ENCODE data around the gene TIGD3. TPM values are rescaled to one million over a fixed set of nuclear protein-coding genes. Genes with fewer than 3 reads are reported as not detected.
A peak's percentile ranks its signal among the peaks of the same experiment; 100 is the strongest.

Gene TIGD3
- total RNA-seq, 1 experiment from 2014 or later, result not detected

DNA sequence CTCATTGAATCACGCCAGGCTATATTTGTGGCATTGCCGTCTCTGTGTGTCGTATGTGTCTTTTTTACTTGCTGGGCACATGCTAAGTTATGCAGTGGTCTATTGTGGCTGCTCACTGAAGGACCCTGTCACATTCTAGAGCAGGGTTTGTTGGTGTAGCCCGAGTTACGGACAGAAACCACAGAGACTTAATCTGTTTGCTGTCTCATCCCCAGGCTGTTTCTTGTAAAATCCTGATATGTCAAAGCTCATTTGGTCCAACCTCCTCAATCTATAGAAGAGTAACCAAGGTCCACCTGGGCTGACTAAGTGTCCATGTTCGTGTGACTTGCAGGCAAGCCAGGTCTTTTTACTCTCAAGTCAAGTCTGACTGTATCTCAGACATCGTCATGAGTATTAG is 15.9 kb upstream of the TIGD3 start:
- Histone ChIP-seq H3K27ac (no peak overlapping the region), H3K9me3 (replicated peaks) (no peaks in the 10 kb centered on the region), H3K27me3 (replicated peaks) (no peaks in the 10 kb centered on the region), H3K4me3 (no peak overlapping the region), H3K36me3 (peaks cover 81% of the 10 kb centered on the region), H3K4me1 (replicated peaks) (peaks cover 13% of the 10 kb centered on the region)
- no peak for DNase-seq (ENCODE audit: low read depth in 1 of 2, low spot score in 2 of 2)

DNA sequence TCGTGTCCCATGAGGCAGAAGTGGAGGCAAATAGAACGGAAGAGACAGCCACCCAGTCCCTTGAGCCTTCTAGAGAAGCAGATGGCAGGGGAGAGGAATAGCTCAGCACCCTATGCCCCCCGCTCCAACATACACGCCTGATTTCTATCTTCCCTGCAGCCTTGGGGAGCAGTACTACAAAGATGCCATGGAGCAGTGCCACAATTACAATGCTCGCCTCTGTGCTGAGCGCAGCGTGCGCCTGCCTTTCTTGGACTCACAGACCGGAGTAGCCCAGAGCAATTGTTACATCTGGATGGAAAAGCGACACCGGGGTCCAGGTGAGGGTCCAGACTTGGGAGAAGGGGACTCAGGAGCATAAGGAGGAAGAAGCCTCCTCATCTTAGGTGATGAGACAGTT is 14.3 kb upstream of the TIGD3 start:
- peaks cover 5% of the 10 kb centered on the region for H3K4me1 ChIP-seq (replicated peaks)
- peaks cover 92% of the 10 kb centered on the region for H3K36me3 ChIP-seq
- H3K9me3 ChIP-seq (replicated peaks), result no peaks in the 10 kb centered on the region
- H3K27ac ChIP-seq, result no peak overlapping the region
- no peak overlapping the region for H3K4me3 ChIP-seq
- H3K27me3 ChIP-seq (replicated peaks), result no peaks in the 10 kb centered on the region
- no peak for DNase-seq (ENCODE audit: low read depth in 1 of 2, low spot score in 2 of 2)

DNA sequence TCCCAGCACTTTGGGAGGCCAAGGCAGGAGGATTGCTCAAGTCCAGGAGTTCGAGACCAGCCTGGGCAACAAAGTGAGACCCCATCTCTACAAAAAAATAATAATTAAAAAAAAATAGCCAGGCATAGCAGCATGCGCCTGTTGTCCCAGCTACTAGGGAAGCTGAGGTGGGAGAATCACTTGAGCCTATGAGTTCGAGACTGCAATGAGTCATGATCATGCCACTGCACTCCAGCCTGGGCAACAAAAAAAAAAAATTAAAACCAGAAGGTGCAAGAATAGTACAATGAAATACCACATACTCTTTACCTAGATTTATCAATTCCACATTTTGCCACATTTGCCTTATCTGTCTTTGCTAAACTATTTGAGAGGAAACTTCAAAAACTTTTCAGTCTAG is 12.7 kb upstream of the TIGD3 start:
- H3K27ac ChIP-seq, result no peak overlapping the region
- H3K4me1 ChIP-seq (replicated peaks), result no peaks in the 10 kb centered on the region
- peaks cover 95% of the 10 kb centered on the region for H3K36me3 ChIP-seq
- no peaks in the 10 kb centered on the region for H3K27me3 ChIP-seq (replicated peaks)
- no peak overlapping the region for H3K4me3 ChIP-seq
- DNase-seq (ENCODE audit: low read depth in 1 of 2, low spot score in 2 of 2), result no peak
- no peaks in the 10 kb centered on the region for H3K9me3 ChIP-seq (replicated peaks)

DNA sequence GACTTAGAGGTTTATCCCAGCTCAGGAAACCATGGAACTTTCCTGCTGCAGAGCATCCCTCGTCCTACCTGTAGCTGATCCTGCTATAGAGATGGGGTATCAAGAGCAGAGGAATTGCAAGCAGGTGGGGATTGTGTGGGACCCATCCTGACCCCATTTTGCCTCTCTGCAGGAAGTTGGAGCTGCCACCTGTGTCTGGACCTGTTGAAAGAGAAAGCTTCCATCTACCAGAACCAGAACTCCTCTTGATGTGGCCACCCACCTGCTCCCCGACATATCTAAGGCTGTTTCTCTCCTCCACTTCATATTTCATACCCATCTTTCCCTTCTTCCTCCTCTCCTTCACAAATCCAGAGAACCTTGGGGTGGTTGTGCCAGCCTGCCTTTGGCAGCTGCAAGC is 3.0 kb upstream of the TIGD3 start:
- no peak overlapping the region for H3K27ac ChIP-seq
- no peak overlapping the region for H3K4me3 ChIP-seq
- no peaks in the 10 kb centered on the region for H3K9me3 ChIP-seq (replicated peaks)
- no peak for DNase-seq (ENCODE audit: low read depth in 1 of 2, low spot score in 2 of 2)
- peaks cover 63% of the 10 kb centered on the region for H3K36me3 ChIP-seq
- H3K4me1 ChIP-seq (replicated peaks), result peaks cover 18% of the 10 kb centered on the region
- H3K27me3 ChIP-seq (replicated peaks), result peaks cover 16% of the 10 kb centered on the region

DNA sequence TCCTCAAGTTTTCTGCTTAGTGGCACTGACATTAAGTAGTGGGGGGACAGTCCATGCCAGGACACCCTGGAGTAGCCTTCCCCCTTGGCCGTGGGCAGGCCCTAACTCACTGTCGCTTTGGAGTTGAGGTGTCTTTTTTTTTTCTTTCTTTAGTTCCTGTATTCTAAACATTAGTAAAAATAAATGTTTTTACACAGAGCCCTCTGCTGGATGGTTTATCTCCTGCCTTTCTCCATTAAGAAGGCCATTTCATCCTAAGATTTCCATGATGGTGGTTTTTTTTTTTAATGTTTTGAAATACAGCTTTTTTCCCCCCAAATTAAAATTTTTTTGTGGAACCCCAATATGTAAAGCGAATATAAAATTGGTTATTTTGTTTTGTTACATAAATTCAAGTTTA is 1.8 kb upstream of the TIGD3 start:
- Histone ChIP-seq H3K9me3 (replicated peaks) (no peaks in the 10 kb centered on the region), H3K27me3 (replicated peaks) (peaks cover 27% of the 10 kb centered on the region), H3K36me3 (peaks cover 50% of the 10 kb centered on the region), H3K4me1 (replicated peaks) (peaks cover 18% of the 10 kb centered on the region), H3K4me3 (no peak overlapping the region), H3K27ac (no peak overlapping the region)
- DNase-seq (ENCODE audit: low read depth in 1 of 2, low spot score in 2 of 2), result peak in 1 of 2 experiments; percentile 42

DNA sequence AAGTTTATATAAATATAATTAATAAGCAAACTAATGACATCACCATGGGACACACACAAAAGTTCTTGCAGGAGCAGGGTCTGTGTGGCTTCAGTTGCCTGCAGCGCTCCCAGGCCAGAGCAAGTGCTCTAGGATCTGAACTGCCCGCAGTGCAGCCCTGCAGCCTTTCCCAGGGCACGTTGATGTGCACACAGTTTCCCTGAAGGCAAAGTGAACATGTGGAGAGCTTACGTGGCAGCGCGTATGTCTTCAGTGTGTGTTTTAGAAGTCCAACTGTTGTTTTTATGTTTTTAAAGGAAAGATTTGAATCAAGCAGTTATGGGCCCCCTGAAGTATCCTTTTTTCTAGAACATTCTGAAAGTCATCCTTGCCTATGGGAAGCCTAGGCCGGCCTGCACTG is 1.2 kb upstream of the TIGD3 start:
- Histone ChIP-seq H3K27me3 (replicated peaks) (peaks cover 27% of the 10 kb centered on the region), H3K36me3 (peaks cover 45% of the 10 kb centered on the region), H3K4me1 (replicated peaks) (peaks cover 18% of the 10 kb centered on the region), H3K27ac (no peak overlapping the region), H3K9me3 (replicated peaks) (no peaks in the 10 kb centered on the region), H3K4me3 (no peak overlapping the region)
- no peak for DNase-seq (ENCODE audit: low read depth in 1 of 2, low spot score in 2 of 2)

DNA sequence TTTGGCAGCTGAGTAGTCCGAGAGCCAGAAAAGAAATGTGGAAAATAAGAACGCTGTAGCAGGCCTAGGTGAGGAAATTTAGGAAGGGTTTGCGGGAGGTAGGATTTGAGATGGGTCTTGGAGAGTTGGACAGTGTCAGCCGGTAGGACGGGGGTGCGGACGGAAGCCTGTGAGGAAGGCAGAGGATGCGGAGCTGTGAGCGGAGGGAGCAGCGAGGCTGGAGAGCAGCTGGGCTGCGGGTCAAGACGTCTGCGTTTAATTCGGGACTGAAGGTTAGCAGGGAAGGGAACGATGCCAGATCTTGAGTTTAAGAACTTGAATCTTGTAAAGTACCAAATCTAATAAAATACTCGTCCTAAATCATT is 669 bp upstream of the TIGD3 start:
- peak overlapping the region; percentile 51; the same call in 1 of the 2 replicates for H3K4me3 ChIP-seq
- no peak overlapping the region for H3K27ac ChIP-seq
- peaks cover 18% of the 10 kb centered on the region for H3K4me1 ChIP-seq (replicated peaks)
- peaks cover 40% of the 10 kb centered on the region for H3K36me3 ChIP-seq
- no peak for DNase-seq (ENCODE audit: low read depth in 1 of 2, low spot score in 2 of 2)
- H3K27me3 ChIP-seq (replicated peaks), result peaks cover 27% of the 10 kb centered on the region
- H3K9me3 ChIP-seq (replicated peaks), result no peaks in the 10 kb centered on the region

DNA sequence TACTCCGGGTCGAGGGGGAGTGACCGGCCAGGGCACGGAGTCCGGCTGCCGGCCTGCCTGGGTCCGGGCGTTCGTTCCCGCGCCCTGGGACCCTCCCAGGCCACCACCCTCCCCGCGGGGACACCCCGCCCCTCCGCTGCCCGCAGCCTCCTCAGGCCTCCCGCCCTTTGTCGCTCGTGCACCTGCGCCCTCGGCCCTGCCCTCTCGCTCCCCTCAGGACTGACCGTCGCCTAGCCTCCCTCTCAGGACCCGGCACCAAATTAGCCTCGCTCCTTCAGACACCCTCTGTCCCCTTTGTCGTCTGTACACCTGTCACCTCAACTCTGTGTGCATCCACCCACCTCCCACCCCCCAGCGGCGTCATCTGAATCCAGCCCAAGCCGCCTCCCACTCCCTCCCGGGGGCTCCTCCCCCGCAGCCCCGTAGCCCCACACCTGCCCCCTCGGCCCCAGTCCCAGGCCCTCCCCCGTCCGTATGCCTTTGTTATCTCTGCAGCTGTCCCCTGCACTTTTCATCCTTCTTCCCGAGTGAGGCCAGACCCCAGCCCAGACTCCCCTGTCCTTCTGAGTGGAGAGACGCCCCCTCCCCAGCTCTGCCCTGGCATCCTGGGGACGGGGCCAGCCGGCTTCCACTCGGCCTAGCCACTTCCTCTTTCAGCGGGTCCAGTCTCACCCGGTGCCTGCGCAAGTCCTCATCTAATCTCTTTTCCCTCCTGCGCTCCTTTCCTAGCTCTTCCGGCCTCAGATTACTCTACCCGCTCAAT is 643 bp downstream of the TIGD3 start:
- peaks cover 27% of the 10 kb centered on the region for H3K27me3 ChIP-seq (replicated peaks)
- DNase-seq (ENCODE audit: low read depth in 1 of 2, low spot score in 2 of 2), result no peak

DNA sequence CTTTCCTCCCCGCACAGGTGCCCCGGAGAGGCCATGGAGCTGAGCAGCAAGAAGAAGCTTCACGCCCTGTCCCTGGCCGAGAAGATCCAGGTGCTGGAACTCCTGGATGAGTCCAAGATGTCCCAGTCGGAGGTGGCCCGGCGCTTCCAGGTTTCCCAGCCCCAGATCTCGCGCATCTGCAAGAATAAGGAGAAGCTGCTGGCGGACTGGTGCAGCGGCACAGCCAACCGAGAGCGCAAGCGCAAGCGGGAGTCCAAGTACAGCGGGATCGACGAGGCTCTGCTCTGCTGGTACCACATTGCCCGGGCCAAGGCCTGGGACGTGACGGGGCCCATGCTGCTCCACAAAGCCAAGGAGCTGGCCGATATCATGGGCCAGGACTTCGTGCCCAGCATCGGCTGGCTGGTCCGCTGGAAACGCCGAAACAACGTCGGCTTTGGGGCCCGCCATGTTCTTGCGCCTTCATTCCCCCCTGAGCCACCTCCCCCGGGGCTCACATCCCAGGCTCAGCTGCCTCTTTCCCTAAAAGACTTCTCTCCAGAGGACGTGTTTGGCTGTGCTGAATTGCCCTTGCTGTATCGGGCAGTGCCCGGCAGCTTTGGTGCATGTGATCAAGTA is 1.3 kb downstream of the TIGD3 start:
- Histone ChIP-seq H3K36me3 (peaks cover 24% of the 10 kb centered on the region), H3K4me1 (replicated peaks) (peaks cover 18% of the 10 kb centered on the region), H3K4me3 (no peak overlapping the region), H3K27ac (no peak overlapping the region), H3K27me3 (replicated peaks) (peaks cover 27% of the 10 kb centered on the region), H3K9me3 (replicated peaks) (no peaks in the 10 kb centered on the region)
- no peak for DNase-seq (ENCODE audit: low read depth in 1 of 2, low spot score in 2 of 2)

More for the DNA sequence above, 643 bp downstream of the TIGD3 start:
- peaks cover 18% of the 10 kb centered on the region for H3K4me1 ChIP-seq (replicated peaks)
- no peaks in the 10 kb centered on the region for H3K9me3 ChIP-seq (replicated peaks)
- H3K36me3 ChIP-seq, result peaks cover 27% of the 10 kb centered on the region
- peak overlapping the region; percentile 51 for H3K4me3 ChIP-seq
- no peak overlapping the region for H3K27ac ChIP-seq

DNA sequence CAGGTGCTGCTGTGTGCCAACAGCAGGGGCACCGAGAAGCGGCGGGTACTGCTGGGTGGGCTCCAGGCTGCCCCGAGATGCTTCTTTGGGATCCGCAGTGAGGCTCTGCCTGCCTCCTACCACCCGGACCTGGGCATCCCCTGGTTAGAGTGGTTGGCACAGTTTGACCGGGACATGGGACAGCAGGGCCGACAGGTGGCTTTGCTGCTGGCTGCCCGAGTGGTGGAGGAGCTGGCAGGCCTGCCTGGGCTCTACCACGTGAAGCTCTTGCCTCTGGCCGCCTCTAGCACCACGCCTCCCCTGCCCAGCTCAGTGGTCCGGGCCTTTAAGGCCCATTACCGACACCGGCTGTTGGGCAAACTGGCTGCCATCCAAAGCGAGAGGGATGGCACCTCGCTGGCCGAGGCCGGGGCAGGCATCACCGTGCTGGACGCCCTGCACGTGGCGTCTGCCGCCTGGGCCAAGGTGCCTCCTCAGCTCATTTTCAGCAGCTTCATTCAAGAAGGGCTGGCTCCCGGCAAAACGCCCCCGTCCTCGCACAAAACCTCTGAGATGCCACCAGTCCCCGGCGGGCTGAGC is 1.9 kb downstream of the TIGD3 start:
- peaks cover 18% of the 10 kb centered on the region for H3K4me1 ChIP-seq (replicated peaks)
- H3K27me3 ChIP-seq (replicated peaks), result peaks cover 27% of the 10 kb centered on the region
- H3K4me3 ChIP-seq, result no peak overlapping the region
- DNase-seq (ENCODE audit: low read depth in 1 of 2, low spot score in 2 of 2), result no peak
- peaks cover 18% of the 10 kb centered on the region for H3K36me3 ChIP-seq
- H3K27ac ChIP-seq, result no peak overlapping the region
- no peaks in the 10 kb centered on the region for H3K9me3 ChIP-seq (replicated peaks)

DNA sequence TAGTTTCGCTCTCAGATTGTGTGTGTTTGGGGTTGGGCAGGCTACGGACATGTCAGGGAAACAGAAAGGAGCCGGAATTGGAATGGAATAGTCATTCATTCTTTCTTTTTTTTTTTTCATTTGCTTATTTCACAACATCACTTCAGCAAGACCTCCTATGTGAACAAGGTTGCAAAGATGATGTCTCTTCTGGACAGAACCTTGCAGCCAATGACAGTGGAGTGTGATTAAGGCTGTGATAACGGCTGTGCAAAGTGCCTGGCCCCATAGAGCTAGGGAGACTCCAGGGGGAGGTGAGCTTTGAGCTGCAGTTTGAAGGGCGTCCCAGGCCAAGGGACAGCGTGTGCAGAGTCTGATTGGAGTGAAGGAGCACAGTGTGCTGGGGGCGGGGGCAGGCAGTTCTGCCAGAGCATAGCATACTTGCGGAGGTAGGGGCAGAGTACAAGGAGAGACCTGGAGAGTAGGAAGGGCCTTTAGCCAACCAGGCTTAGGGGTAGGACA is 3.4 kb downstream of the TIGD3 start:
- no peaks in the 10 kb centered on the region for H3K9me3 ChIP-seq (replicated peaks)
- peaks cover 7% of the 10 kb centered on the region for H3K36me3 ChIP-seq

DNA sequence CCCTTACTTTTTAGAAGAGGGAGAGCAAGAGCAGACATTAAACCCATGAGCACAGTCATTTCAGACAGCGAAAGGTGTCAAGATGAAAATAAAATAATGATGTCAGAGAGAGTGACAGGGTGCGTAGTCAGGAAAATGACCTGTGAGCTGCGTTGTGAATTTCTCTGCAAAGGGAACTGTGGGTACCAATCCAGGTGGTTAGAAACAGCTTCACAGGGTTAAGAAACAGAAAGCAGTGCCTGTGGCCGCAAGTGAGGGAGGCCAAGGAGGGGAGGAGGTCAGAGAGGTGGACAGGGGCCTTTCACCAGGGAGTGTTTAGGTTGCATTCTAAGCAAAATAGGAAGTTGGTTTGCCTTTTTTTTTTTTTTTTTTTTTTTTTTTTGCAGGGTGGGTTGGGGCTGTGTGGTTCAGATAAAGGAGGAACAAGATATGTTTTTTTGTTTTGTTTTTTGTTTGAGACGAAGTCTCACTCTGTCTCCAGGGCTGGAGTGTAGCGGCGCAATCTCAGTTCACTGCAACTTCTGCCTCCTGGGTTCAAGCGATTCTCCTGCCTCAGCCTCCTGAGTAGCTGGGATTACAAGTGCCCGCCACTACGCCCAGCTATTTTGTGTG is 7.9 kb downstream of the TIGD3 start:
- no peak for DNase-seq (ENCODE audit: low read depth in 1 of 2, low spot score in 2 of 2)
- no peaks in the 10 kb centered on the region for H3K36me3 ChIP-seq
- peaks cover 2% of the 10 kb centered on the region for H3K27me3 ChIP-seq (replicated peaks)
- H3K9me3 ChIP-seq (replicated peaks), result no peaks in the 10 kb centered on the region
- no peak overlapping the region for H3K27ac ChIP-seq
- H3K4me1 ChIP-seq (replicated peaks), result no peaks in the 10 kb centered on the region; the same call in 1 of the 2 replicates
- H3K4me3 ChIP-seq, result no peak overlapping the region

More for the DNA sequence above, 3.4 kb downstream of the TIGD3 start:
- Histone ChIP-seq H3K4me3 (no peak overlapping the region), H3K4me1 (replicated peaks) (peaks cover 18% of the 10 kb centered on the region), H3K27ac (no peak overlapping the region), H3K27me3 (replicated peaks) (peaks cover 27% of the 10 kb centered on the region)
- DNase-seq (ENCODE audit: low read depth in 1 of 2, low spot score in 2 of 2), result no peak

DNA sequence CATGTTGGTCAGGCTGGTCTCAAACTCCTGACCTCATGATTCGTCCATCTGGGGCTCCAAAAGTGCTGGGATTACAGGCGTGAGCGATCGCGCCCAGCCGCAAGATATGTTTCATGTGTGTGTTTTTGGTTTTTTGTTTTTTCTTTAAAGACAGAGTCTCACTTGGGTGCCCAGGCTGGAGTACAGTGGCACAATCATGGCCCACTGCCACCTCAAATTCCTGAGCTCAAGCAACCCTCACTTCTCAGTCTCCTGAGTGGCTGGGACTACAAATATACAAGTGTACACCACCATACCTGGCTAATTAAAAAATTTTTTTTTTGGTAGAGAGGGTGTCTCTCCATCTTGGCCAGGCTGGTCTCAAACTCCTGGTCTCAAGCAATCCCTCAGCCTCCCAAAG is 8.4 kb downstream of the TIGD3 start:
- H3K36me3 ChIP-seq, result no peaks in the 10 kb centered on the region
- no peak overlapping the region for H3K4me3 ChIP-seq
- H3K27ac ChIP-seq, result no peak overlapping the region
- no peaks in the 10 kb centered on the region; the same call in 1 of the 2 replicates for H3K4me1 ChIP-seq (replicated peaks)
- DNase-seq (ENCODE audit: low read depth in 1 of 2, low spot score in 2 of 2), result no peak
- no peaks in the 10 kb centered on the region for H3K9me3 ChIP-seq (replicated peaks)
- no peaks in the 10 kb centered on the region for H3K27me3 ChIP-seq (replicated peaks)

DNA sequence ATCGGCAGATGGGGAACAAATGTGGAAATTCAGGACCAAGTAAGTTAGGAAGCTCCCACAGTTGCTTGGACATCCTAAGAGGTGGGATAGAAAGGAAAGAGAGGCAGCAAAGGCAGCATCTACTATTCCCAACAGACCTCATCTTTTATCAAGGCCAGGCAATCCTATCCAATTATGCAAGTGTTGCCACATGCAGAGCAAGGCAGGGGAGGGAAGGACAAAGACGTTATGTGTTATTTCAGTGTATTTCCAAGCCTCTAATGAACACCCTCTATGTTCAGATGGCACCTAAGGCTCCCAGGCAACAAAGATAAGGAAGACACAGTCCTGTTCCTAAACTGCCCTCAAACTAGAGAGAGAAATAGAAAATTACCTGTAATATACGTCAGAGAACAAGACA is 9.2 kb downstream of the TIGD3 start:
- no peaks in the 10 kb centered on the region for H3K36me3 ChIP-seq
- no peak for DNase-seq (ENCODE audit: low read depth in 1 of 2, low spot score in 2 of 2)
- no peak overlapping the region for H3K27ac ChIP-seq
- H3K9me3 ChIP-seq (replicated peaks), result no peaks in the 10 kb centered on the region
- no peaks in the 10 kb centered on the region for H3K27me3 ChIP-seq (replicated peaks)
- H3K4me3 ChIP-seq, result no peak overlapping the region
- H3K4me1 ChIP-seq (replicated peaks), result no peaks in the 10 kb centered on the region; the same call in 1 of the 2 replicates
